NCI-H82 (cell line): Measurements from ENCODE around the gene CALML3.

ENCODE experiments used
- DNase-seq: peaks from one replicate; lab custom pipeline; 2025; lab: John Stamatoyannopoulos, UW

Gene CALML3

DNA sequence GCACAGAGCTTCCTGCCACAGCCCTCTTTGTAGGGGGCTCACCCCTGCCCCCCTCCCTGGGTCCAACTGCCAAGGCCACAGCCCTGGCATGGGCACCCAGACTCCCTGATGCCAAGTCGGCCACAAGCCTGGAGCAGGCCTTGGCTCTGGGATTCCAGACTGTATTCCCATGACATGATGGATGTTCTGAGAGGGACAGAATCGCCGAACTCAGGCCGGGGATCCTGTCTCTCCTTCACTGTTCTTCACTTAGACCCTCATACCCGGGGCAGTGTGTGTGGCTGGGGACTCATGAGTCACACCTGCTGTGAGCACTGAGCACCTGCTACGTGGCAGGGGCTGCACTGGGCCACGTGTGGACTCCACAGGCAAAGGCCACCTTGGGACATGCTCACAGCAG is 33.3 kb upstream of the CALML3 start:
- DNase-seq, result no peak

DNA sequence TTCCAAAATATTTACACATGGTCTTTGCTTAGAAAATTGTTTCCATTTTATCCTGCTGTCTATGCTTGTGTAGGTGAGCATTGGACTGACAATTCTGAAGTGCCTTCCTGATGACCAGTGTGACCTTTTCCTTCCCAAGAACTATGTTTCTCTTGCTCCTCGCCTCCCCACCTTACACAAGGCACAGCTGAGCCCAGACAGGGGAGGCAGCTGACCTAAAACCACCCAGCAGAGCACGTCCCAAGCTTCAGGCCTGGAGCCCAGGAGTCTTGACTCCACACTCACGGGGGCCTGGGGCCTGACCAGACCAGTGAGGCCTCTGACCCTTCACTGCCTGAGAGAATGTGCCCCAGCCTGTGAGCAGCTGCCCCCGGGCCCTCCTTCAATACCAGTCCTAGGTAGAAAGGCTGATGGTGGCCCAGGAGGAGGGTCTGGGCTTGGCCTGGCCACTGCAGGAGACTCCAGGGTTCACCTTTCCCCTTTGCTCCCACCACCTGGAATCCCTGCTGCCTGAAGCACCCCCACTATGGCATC is 32.4 kb upstream of the CALML3 start:
- DNase-seq, result no peak

DNA sequence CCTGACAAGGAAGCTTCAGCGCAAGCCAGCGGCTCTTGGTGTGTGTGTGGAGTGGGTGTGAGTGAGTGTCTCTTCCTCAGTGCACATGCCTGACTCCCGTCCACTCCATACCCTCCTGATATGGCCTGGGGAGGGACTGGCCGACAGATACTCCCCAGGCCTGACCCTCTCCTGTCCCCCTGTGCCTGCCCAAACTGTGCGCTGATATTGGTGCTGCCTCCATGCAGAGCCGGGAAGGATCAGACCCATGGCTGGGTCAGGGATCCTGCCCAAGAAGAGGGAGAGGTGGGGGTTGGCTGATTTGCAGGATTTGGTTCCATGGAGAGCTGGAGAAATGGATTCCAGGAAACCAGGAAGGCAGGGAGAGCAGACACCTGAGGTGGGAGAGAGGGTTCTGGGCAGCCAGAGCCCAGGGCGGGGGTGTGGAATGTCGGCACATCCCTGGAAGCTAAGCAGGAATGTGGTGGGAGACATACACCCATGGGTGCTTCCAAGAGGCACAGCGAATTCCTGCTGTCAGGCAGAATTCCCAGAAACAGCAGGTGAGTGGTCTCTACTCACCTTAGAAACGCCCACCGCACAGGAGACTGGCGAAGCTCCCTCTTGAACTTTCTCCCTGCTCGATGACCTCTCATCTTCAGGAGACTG is 31.7 kb upstream of the CALML3 start:
- no peak for DNase-seq

DNA sequence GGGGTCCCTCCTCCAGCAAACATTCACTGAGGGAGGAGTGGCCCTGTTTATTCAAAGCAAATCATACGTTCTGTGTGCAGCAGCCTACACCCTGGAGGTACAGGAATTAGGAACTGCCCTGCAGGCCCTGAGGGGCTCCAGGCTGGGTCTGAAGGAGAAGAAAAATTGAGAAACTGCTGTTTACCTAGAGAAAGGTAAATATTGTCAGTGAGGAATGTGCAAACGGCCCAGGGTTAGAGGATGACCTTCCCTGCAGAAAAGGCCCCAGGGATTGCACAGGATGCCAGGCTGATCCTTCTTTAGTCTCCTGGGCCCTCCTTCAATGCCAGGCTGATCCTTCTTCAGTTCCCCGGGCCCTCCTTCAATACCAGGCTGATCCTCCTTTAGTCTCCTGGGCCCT is 31.1 kb upstream of the CALML3 start:
- no peak for DNase-seq

DNA sequence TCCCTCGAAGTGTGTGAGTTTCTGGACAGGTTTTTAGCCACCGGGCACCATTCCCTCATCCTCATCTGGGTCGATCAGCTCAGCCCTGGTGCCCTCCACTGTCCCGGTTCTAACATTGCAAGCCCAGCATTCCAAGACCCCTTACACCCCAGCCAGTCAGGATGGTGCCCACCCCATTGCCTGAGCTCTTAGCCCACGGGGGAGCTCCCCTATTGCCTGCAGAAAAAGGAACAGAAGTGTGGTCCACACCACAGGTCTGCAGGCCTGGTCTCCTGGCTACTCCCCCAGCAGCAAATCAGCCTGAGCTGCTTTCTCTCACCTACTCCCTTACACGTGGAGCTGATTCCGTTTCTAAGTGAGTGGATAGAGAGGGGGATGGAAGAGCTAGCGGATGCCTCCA is 30.1 kb upstream of the CALML3 start:
- no peak for DNase-seq

DNA sequence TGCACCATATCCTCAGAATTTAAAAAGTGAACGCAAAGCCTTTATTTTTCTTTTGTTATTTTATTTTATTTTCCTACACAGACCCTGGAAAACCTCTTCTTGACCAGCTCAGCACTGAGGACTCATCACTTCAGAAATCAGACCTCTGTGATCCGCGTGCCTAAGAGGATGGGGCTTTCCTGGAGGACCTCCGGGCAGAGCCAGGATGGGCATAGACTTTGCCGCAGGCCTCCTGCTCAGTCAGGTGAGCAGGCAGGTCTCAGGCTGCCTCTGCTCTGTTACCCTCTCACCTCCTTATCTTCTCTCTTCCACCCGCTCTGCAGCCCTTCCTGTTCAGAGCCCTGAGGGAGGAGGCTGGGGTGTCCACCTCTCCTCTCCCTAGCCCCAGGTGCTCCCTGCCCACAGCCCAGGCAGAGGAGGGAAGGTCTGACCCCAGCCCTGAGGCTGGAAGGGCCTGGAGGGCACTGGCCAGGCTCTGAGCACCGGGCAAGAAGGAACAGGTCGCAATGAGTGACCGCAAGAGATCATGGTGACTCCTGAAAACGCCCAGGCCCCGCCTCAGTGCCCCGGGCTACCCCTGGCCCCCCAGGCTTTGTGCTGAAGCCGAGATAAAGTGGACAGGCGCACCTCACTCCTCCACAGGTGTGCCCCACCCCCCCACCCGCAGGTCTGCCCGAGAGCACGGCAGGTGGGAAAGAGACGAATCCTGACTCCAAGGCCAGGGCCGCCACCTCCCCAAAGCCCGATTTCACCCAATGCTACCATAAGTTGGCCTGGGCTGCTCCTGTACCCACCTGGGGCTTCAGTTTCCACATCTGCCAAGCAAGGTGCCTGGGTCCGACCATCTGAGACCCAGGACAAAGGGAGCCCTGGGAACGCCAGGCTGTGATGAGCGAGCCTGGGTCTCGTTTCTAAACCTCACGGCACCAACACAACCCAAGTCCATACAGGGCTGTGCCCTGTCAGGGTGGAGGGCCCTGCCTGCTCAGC is 28.2 kb upstream of the CALML3 start:
- DNase-seq, result no peak

DNA sequence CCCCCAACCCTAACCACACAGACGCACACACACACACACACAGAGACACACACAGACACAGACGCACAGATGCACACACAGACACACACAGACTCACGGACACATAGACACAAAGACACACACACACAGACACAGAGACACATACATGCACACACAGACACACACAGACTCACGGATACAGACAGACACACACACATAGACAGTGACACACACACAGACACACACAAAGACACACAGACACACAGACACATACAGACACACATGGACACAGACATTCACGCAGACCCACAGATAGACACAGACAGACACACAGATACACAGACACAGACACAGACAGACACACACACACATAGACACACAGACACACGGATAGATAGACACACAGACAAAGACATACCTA is 27.5 kb upstream of the CALML3 start:
- no peak for DNase-seq

DNA sequence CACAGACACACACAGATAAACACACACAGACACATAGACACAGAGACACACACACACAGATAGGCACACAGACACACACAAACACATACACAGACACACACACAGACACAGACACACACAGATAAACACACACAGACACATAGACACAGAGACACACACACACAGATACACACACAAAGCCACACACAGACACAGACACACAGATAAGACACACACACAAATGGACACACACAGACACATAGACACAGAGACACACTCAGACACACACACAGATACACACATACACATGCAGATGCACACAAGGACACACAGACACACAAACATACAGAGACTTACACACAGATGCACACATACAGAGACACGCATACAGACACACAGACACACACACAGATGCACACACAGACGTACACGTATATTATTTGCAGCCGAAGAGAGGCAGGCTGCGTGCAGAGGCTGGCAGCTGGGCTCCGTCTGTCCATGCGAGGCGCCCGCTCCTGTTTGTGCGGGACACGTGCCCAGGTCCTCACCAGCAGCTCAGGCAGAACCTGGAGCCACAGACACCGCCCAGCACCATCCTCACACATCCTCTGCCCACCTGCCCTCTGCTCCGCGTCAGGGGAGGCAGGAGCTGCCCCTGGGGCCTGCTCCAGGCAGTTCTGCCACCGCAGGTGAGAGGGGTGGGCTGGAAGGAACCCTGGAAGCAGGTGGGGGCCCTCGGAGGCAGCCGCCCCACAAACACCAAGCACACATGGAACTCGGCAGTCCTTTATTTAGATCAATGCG is 26.6 kb upstream of the CALML3 start:
- DNase-seq, result no peak

DNA sequence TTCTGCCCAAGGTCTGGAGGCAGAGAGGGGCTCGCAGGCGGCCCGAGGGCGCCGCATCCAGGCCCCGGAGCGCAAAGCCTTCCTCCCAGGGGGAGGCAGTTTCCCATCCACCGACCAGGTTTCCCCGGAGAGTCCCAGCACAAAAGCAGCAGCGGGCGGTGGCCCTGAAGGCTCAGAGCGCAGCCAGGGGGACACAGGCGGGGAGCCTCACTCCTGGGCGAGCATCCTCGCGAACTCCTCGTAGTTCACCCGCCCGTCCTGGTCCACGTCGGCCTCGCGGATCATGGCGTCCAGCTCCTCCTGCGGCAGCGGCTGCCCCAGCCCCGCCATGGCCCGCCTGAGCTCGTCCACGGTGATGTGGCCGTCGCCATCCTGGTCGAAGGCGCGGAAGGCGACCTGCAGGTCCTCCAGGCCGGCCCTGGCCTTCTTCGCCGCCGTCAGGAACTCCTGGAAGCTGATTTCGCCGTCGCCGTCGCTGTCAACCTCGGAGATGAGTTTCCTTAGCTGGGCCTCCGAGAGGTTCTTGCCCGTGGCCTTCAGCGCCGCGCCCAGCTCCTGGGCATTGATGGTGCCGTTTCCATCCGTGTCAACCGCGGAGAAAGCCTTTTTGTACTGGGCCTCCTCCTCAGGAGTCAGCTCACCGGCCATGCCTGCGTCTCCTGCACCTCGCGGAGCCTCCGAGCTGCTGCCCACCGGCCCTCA is 25.8 kb upstream of the CALML3 start:
- DNase-seq, result no peak

DNA sequence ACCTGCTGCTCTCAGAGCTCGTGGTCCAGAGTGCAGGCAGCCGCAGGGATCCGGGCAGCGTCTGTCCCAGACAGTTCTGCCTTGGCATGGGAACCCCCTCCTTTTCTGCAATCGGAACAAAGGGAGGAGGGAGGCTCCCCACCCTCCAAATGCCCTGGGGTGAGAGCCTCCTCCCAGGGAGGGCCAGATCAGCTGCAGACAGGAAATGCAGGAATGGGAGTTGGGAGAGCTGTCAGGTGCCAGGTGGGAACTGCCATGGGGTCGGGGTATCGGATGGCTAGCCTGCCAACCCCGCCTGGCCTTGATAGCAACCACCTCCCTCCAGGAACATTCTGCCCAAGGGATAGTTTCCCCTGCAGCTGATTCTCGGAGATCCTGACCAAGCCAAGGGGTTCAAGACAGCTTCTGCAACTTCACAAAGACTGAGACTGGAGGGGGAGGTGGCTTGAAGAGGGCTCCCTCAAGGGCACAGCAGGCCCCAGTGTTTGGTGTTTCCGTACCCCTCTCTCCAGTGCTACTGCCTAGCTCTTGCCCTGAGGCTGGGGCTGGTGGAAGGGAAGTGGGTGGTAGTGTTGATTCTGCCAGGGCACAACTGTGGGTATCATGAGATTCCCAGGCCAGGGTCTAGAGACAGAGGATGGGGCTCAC is 25.1 kb upstream of the CALML3 start, which contains the start of gene CALML5:
CALML5 (minus strand) TSS at position 78 of the 648 bp plus-strand sequence. CDS start 132 bp downstream, outside the sequence.
- DNase-seq, result no peak

DNA sequence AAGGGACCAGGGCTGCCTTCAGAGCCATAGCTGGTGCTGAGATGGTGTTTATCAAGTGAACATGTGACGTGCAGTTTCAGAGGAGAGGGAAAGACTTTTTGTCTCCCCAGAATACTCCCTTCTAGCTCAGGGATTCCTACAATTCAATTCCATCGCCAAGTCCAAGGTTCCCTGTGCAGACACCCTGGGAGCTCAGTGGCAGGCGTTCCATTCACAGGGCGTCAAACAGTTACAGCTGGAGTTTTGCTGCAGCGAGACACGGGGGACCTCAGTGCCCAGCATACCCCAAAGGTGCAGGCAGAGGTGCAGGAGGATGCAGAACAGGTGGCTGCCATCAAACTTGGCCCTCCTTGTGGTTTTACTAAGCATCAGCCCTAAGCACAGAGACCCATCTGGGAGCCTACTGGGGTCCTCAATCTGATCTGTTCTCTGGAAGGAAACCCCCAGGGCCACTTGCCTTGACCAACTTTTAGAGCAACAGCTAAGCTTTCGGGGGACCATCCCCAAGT is 24.5 kb upstream of the CALML3 start:
- DNase-seq, result no peak

DNA sequence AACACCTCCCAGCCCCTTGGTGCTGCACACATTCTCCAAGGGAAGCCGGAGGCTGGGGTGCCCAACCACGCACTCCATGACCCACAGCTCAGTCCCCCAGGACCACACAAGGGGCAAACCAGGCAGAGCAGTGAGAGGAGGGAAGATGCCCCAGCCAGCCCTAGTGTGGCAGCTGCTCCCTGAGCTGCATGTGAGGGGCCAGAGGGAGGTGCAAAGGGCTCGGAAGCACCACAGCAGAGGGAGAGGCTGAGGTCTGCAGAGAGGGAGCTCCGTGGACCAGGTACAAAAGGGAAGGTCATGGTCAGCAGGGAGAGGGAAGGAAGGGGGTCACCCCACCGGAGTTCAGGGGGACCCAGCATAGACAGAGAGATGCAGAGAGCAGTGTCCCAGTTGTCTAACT is 23.9 kb upstream of the CALML3 start:
- DNase-seq, result no peak

DNA sequence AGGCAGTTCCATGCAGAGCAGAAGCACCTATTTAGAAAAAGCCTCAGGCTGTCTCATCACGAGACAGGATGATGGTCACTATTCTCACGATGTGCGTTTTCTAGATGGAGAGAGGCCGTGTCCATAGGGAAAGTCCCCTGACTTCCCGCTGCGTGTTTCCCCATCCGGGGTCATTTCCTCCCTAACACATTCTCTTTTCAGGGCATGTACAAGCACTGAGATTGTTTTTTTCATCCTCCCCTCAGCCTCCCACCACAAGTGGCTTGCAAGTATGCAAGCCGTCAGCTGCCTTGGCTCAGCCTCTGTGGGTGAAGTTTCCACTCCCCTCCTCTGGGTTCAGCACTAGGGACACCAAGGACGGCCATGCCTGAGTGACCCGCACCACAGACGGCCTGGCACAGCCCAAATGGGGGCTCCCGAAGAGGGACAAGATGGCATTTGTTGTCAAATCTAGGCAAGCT is 22.7 kb upstream of the CALML3 start:
- no peak for DNase-seq

DNA sequence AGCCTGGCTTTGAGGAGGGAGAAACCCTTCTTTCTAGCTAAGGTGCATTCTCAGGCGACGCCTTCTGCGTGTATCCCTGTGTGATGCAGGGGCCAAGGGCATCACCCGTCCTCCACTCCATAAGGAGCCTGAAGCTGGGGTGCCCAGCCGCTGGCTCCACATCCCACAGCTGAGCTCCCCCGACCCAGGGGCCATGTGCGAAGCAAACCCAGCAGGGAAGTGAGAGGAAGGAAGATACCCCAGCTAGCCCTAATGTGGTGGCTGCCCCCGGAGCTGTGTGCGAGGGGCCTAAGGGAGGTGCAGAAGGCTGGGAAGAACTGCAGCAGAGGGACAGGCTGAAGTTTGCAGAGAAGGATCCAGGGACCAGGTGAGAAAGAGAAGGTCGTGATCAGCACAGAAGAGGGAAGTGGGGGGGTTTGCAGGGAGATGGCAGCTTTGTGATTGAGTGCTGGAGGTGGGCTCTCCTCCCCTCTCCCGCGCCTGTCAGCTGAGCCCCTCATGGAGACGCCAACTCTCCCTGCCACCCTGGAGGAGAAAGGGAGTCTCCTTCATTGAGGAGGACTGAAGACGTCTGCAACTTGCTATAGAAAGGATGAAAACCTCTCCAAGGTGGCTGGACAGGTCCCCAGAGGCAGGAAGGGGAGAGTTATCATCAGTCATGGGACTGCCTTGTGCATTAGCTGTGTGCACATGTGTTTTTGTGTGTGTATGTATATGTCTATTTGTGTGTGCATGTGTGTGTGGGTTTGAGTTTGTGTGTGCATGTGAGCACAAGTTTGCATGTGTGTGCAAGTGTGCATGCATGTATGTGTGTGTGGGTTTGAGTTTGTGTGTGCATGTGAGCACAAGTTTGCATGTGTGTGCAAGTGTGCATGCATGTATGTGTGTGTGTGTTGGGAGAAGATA is 21.9 kb upstream of the CALML3 start:
- no peak for DNase-seq

DNA sequence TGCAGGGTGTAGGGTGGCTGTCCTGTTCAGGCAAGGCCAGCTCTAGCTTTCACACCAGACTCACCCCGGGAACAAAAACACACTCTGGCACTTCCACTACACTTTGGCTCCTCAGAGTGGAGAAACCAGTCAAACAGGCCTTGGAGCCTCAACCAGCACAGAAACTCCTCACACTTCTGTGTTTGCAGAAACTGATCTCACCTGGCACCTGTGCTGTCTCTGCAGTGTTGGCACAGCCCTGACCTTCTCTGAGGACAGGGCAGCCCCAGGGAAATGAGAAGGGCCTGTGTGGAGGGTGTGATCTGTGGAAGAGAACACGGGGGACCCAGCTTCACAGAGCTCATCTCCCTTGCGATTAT is 21.3 kb upstream of the CALML3 start:
- no peak for DNase-seq

DNA sequence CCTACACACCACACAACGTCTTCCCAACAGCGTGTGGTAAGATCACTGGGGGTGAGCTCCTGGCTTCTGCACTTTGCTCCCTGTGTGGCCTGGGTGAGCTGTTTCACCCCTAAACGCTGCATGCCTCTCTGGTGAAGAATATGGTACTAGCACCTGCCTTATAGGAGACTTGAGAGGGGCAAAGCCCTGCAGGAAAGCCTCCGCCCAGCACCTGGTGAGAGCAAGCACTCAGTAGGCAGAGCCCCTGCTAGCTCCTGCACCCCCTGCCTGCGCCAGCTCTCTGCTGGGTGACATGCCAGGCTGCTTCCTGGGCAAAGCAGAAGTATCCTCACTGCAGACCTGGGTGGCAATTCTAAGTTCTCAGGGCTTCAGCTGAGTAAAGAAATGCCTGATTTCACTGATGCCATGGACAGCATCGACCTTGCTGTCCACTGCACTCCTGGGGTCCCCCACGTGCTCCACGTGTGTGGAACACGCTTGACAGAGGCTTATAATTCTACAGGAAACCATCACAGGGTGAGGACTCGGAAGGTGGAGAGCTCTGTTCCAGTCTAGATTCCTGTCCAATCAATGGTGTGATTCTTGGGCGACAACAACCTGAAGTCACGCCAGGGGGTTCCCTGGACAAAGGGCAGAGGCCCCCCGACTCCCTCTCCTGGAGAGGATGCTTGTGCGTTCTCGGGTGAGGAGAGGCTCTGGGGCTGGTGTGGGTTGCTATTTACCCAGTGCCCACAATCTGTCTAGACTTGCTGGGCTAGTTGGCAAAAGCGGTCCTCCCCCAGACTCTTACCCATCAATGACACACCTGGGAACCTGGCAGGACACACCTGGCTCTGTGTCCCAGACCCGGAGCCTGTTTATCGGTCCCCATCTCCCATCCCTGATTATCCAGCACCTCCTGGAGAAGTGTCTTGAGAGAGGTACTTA is 20.4 kb upstream of the CALML3 start:
- no peak for DNase-seq

DNA sequence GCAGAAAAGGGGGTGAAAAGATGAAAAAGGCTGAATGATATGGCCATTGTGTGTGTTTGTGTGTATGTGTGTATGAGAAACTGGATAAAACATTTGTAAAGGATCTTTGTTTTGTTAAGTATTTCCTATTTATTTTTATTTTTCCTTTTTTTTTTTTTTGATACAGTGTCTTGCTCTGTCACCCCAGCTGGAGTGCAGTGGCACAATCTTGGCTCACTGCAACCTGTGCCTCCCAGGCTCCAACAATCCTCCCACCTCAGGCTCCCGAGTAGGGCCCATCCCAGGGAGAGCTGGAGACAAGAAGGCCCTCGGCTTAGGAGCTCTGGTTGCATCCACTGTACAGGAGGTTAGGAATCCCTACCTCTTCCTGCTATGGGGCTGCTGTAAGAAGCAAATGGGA is 18.5 kb upstream of the CALML3 start:
- DNase-seq, result no peak

DNA sequence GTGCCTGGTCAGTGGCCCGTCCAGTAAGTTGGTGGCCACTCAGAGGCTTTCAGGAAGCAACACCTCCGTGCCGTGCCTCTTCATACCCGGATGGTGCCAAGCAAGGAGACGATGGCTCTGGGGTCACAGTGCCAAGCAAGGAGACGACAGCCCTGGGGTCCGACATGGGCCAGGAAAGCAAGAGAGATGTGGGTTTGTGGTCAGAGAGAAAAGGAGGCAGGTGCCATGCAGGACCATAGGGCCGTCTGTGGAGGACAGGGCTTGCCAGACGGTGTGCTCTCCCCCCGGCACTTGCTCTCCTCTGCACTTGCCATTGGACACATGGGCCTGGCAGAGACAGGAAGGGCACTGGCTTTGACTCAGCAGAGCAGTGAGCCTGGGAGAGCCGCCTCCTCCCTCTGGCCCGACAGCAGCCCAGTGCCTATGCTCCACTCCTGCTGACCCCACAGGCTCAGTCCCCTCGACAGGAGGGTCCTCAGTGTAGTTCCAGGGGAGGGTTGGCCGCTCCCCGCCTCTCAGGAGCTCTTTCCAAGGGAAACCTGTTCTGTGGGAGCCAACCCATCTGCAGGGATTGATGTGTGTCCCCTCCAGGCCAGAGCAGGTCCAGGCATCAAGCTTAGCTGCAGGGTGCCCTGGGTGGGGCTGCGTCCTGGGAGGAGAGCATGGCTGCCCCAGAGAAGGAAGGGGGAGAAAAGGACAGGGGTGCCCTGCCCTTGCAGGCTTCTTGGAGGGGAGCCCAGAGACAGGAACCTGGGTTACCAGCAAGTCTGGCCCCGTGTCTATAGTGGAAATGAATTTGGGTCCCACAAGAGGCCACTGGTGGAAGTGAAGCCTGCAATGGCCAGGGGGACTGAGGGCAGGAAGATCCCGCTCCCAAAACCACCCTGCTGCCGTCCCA is 17.8 kb upstream of the CALML3 start:
- no peak for DNase-seq
